ENCODE measurements around the gene MMP7.

Gene MMP7, protein sequence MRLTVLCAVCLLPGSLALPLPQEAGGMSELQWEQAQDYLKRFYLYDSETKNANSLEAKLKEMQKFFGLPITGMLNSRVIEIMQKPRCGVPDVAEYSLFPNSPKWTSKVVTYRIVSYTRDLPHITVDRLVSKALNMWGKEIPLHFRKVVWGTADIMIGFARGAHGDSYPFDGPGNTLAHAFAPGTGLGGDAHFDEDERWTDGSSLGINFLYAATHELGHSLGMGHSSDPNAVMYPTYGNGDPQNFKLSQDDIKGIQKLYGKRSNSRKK

DNA sequence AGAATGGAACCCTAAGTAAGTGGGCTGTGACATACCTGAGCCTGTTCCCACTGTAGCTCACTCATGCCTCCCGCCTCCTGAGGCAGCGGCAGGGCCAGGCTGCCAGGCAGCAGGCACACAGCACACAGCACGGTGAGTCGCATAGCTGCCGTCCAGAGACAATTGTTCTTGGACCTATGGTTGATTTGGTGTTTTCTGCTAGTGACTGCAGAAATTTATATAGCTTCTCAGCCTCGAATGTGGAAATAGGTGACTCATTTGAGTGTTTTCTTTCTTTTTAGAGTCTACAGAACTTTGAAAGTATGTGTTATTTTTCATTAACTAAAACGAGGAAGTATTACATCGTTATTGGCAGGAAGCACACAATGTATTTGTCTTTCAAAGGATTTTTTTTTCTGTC lies at the start of gene MMP7:
Gene MMP7 (minus strand): TSS at position 190 of the 400 bp plus-strand sequence. CDS start 47 bp downstream, at position 143.
- no peak within 1 kb of the TSS for H3K4me3 ChIP-seq (ENCODE audit: low read depth, low read length)
- TF ChIP-seq, protein P1, sequence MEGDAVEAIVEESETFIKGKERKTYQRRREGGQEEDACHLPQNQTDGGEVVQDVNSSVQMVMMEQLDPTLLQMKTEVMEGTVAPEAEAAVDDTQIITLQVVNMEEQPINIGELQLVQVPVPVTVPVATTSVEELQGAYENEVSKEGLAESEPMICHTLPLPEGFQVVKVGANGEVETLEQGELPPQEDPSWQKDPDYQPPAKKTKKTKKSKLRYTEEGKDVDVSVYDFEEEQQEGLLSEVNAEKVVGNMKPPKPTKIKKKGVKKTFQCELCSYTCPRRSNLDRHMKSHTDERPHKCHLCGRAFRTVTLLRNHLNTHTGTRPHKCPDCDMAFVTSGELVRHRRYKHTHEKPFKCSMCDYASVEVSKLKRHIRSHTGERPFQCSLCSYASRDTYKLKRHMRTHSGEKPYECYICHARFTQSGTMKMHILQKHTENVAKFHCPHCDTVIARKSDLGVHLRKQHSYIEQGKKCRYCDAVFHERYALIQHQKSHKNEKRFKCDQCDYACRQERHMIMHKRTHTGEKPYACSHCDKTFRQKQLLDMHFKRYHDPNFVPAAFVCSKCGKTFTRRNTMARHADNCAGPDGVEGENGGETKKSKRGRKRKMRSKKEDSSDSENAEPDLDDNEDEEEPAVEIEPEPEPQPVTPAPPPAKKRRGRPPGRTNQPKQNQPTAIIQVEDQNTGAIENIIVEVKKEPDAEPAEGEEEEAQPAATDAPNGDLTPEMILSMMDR (IDR thresholded peaks at IDR 0.05; ENCODE audit: low read depth, low read length): no peak

DNA sequence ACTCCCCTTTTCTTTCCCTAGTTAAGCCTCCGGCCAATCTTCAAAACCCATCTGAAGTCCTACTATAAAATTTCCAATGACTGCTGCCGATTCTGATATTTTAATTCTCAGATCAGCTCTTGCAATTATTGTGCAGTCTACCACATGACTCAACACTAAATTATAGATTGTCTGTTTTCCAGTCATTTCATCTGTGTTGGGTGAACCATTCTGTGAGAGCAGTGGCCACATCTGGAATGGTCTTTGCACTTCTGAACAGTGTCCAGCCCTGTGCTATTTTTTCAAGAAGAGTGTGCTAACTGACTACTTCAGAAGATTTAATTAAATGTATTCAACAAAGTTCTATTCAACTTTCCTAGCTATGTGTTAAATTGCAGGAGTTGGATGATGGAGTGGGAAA lies 47.2 kb upstream of the MMP7 start:
- TF ChIP-seq, protein P1 (IDR thresholded peaks at IDR 0.05; ENCODE audit: low read depth, low read length): no peak
- H3K4me3 ChIP-seq (ENCODE audit: low read depth, low read length): no peak overlapping the region

DNA sequence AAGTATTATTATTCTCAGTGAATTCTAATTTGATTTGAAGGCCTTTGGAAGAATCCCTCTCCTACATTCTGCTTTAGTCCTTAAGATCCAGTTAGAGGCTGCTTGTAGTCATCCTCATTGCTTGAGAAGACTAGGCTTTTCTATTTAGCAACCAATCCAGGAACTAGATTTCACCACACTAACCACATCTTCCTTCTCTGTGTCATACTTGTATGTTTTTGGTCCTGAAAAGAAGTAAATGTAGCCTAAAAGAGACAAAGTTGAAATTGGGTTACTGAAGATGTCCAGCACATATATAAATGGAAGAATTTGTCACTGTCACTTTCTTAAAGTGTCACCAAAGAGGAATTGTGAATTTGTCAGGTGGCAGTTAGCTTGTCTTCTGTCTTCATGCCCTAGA lies 46.6 kb upstream of the MMP7 start:
- TF ChIP-seq, protein P1 (IDR thresholded peaks at IDR 0.05; ENCODE audit: low read depth, low read length): no peak

DNA sequence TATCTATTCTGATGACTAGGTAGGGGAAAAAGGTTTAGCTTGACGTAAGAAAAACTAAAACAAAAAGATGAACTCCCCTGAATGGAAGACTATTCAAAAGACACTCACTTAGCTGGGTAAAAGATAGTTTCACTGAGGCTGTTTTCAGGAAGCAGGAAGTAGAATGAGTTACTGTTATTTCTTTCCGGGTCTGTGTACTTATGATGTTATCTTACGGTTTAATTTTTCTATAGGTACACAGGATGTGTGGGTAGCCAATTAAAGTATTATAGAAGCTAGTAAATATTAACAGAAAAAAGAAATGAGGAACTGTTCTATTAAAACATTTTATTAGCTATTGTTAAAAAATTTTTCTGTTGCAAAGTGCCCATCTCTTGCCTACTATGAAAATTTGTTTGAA lies 45.8 kb upstream of the MMP7 start:
- no peak overlapping the region for H3K4me3 ChIP-seq (ENCODE audit: low read depth, low read length)
- TF ChIP-seq, protein P1 (IDR thresholded peaks at IDR 0.05; ENCODE audit: low read depth, low read length): no peak

More for the DNA sequence above, 46.6 kb upstream of the MMP7 start:
- H3K4me3 ChIP-seq (ENCODE audit: low read depth, low read length): no peak overlapping the region

DNA sequence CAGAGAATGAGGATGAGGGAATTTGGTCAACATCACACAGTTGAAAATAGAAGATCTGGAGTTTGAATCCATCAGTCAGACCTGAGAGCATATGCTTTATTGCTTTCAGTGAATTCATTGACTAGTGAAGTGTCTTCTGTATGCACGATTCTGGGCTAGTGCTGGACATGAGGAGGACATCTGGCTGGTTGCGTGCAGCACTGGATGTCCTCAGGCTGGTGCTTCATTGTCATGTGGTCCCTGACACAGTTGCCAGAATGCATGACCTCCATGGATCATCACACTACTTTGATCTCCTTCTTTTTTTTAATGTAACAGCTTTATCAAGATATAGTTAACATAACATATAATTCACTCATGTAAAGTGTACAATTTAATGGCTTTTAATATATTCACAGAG lies 44.5 kb upstream of the MMP7 start:
- TF ChIP-seq, protein P1 (IDR thresholded peaks at IDR 0.05; ENCODE audit: low read depth, low read length): no peak
- H3K4me3 ChIP-seq (ENCODE audit: low read depth, low read length): no peak overlapping the region

DNA sequence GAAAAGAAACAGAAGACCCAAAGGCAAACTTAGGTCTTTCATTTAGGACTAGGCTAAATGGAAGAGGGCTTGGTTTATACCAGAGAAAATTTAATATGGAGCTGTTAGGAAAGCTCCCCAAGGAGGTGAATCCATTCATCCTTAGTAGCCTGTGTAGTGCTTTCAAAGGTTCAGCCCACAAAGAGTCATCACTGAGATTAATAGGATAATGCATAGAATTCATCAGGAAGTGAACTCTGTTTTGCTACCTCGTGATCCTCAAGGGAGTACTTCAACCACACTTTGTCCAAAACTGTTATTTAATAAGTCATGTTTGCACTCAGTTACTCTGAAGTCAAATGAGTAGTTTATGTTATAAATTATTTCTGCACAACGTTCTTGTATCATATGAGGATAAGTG lies 43.3 kb upstream of the MMP7 start:
- TF ChIP-seq, protein P1 (IDR thresholded peaks at IDR 0.05; ENCODE audit: low read depth, low read length): no peak
- H3K4me3 ChIP-seq (ENCODE audit: low read depth, low read length): no peak overlapping the region

DNA sequence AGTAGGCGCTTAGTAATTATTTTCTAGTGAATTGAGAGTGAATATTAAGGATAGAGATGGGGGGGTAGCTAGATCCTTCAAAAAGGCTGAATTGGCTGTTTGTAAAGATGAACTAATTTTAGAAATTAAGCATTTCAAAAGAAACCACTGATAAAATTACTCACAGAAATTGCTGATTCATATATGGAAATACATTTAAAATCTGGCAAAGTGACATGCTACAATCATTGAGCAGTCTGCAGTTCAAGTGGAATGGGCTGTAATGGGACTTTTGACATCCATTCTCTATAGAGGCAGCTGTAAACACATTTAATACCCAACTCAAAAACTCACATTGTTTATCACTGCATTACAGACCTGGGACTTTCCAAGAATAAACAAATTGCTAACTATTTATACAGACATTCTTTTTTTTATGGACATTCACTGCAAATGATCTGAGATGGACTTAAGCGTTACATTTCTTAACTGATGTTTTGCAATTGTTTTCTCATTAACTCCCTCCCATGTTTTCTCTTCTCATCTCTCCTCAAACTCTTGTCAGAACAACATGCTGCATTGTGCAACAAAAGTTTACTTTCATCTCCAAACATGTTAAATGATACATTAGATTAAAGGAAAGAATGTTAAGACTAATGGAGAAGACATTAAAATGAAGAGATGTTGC lies 42.1 kb upstream of the MMP7 start:
- H3K4me3 ChIP-seq (ENCODE audit: low read depth, low read length): no peak overlapping the region
- TF ChIP-seq, protein P1 (IDR thresholded peaks at IDR 0.05; ENCODE audit: low read depth, low read length): no peak

Data from WI38 (cell line).